Gastrocnemius medialis (tissue), 4 donors: ENCODE data around the gene TMSB10.

Source experiments
- CTCF ChIP-seq, 5 experiments: fragments of 450-650 bp in 3 of 5; fragments of 200-600 bp in 2 of 5; sonication (generic) in 2 of 5; IDR thresholded peaks in 4 of 5; conservative IDR thresholded peaks in 1 of 5; 1 replicate in 4 of 5; 2 replicates in 1 of 5; pipeline ENCODE4 v1.5.1; 2016 to 2019; ENCODE audit warnings: antibody characterized with exemption in 5 of 5, mild to moderate bottlenecking in 3 of 5, moderate library complexity in 3 of 5
- POLR2A ChIP-seq, 2 donors: fragments of 450-650 bp; IDR thresholded peaks; one replicate each; pipeline ENCODE4 v1.6.1; 2017; ENCODE audit warnings: antibody characterized with exemption in 2 of 2, mild to moderate bottlenecking in 2 of 2, moderate library complexity in 2 of 2

GRCh38 chr2:84931384-84931821 is 25.9 kb downstream of the TMSB10 start:
- TF ChIP-seq POLR2A (IDR thresholded peaks at IDR 0.05) (no peak), CTCF (IDR thresholded peaks at IDR 0.05 in 4 of 5, conservative IDR thresholded peaks at IDR 0.05 in 1 of 5) (no peak)
